K562 (cell line): ENCODE results near the gene C4orf50. TPM values are rescaled to one million over a fixed set of nuclear protein-coding genes. Genes with fewer than 3 reads are reported as not detected.

Source experiments
- ATAC-seq: fragments of 200-7000 bp; cut with Tn5 transposase; 3 replicates; pipeline ENCODE4 v1.9.1; 2020; ENCODE audit warnings: moderate library complexity
- BruUV-seq: library from RNA; stranded (reverse); fragments of 400-500 nt; replicated peaks from 2 replicates; lab custom pipeline; 2021; lab: Mats Ljungman, UMichigan
- CTCF ChIA-PET: fragments of 300-600 bp; formaldehyde crosslinking; extraction: SDS; loops from one replicate; lab custom pipeline; 2021; ENCODE audit warnings: low intra/inter-chr PET ratio; lab: Yijun Ruan, JAX
- POLR2A ChIA-PET: fragments of 300-600, 350-650 bp; sonication (Branson Sonifier 250); formaldehyde crosslinking; extraction: SDS; loops from one replicate; lab custom pipeline; 2021; ENCODE audit warnings: antibody characterized with exemption, inconsistent platforms; lab: Yijun Ruan, JAX
- DNase-seq, 4 experiments: peaks; one replicate each; pipeline versions ENCODE4 v3.0.0 to v3.0.0-alpha.2; 2011 to 2018; ENCODE audit warnings: low spot score in 3 of 4, mixed read lengths in 3 of 4; ENCODE audit errors: extremely low read depth in 1 of 4
- FAIRE-seq: peaks from 2 replicates; lab custom pipeline; 2011; peaks lifted over from hg19 to GRCh38; lab: Jason Lieb, UNC
- H2AFZ ChIP-seq: 2 replicates; pipeline ENCODE4 v1.6.0; 2011; ENCODE audit warnings: low read depth, low read length, control low read depth, inconsistent platforms
- H3K27ac ChIP-seq: fragments of 200-600 bp; 3 replicates; pipeline ENCODE4 v1.8.0; 2011; ENCODE audit warnings: low read depth, mild to moderate bottlenecking, control low read depth, inconsistent platforms, low read length, moderate library complexity, mixed read lengths; ENCODE audit errors: extremely low read depth
- H3K27me3 ChIP-seq, 2 experiments: fragments of 300-600 bp in 1 of 2; 2 replicates in 1 of 2; 3 replicates in 1 of 2; pipeline versions ENCODE4 v1.6.0 to v1.8.0; 2011; ENCODE audit warnings: inconsistent platforms in 2 of 2, low read length in 2 of 2, mild to moderate bottlenecking in 1 of 2, mixed read lengths in 1 of 2, moderate library complexity in 1 of 2; ENCODE audit not compliant: control insufficient read depth in 2 of 2, insufficient read depth in 2 of 2
- H3K36me3 ChIP-seq: fragments of 300-600 bp; 3 replicates; pipeline ENCODE4 v1.8.0; 2011; ENCODE audit warnings: mild to moderate bottlenecking, low read length, inconsistent platforms; ENCODE audit not compliant: control insufficient read depth, insufficient read depth
- H3K4me1 ChIP-seq, 2 experiments: fragments of 200-600 bp in 1 of 2; replicated peaks in 1 of 2; 2 replicates in 1 of 2; 3 replicates in 1 of 2; pipeline versions ENCODE4 v1.5.1 to v1.8.0; 2011; ENCODE audit warnings: inconsistent platforms in 2 of 2, low read length in 2 of 2, mild to moderate bottlenecking in 1 of 2, mixed read lengths in 1 of 2, moderate library complexity in 1 of 2; ENCODE audit not compliant: control insufficient read depth in 2 of 2, insufficient read depth in 2 of 2
- H3K4me2 ChIP-seq: 2 replicates; pipeline ENCODE4 v1.6.1; 2011; ENCODE audit warnings: low read length, control low read depth, inconsistent platforms, mixed read lengths; ENCODE audit not compliant: insufficient read depth
- H3K4me3 ChIP-seq: fragments of 200-600 bp; sonication (generic), shearing (Covaris generic); 2 replicates; pipeline ENCODE4 v1.5.1; 2016; ENCODE audit warnings: control low read depth, inconsistent platforms
- H3K79me2 ChIP-seq: fragments of 200-600 bp; 3 replicates; pipeline ENCODE4 v1.8.0; 2011; ENCODE audit warnings: low read length, inconsistent platforms; ENCODE audit not compliant: control insufficient read depth, insufficient read depth
- H3K9ac ChIP-seq, 2 experiments: 2 replicates each; pipeline versions ENCODE4 v1.6.0 to v1.6.1; 2011; ENCODE audit warnings: low read depth in 2 of 2, low read length in 2 of 2, control low read depth in 1 of 2, inconsistent platforms in 1 of 2, mild to moderate bottlenecking in 1 of 2, mixed read lengths in 1 of 2; ENCODE audit not compliant: insufficient read depth in 1 of 2
- H3K9me1 ChIP-seq: one replicate; pipeline ENCODE4 v1.6.0; 2011; ENCODE audit warnings: inconsistent platforms, mild to moderate bottlenecking, low read length, moderate library complexity; ENCODE audit not compliant: control insufficient read depth, insufficient read depth
- H3K9me3 ChIP-seq: replicated peaks from 2 replicates; pipeline ENCODE4 v1.5.1; 2011; ENCODE audit warnings: low read depth, low read length, inconsistent platforms; ENCODE audit not compliant: control insufficient read depth, insufficient read depth
- H4K20me1 ChIP-seq: replicated peaks from 2 replicates; pipeline ENCODE4 v1.6.1; 2011; ENCODE audit warnings: low read length, inconsistent platforms, mixed read lengths; ENCODE audit not compliant: control insufficient read depth, insufficient read depth
- AFF1 ChIP-seq, 2 experiments: fragments of 450-650 bp; IDR thresholded peaks; 2 replicates each; pipeline ENCODE4 v1.6.1; 2018; ENCODE audit warnings: mild to moderate bottlenecking in 2 of 2, low read depth in 1 of 2; ENCODE audit not compliant: partially characterized antibody in 2 of 2
- BCOR ChIP-seq: fragments of 450-650 bp; IDR thresholded peaks from 2 replicates; pipeline ENCODE4 v1.6.1; 2016
- DIDO1 ChIP-seq: fragments of 450-650 bp; IDR thresholded peaks from 2 replicates; pipeline ENCODE4 v1.6.1; 2016; ENCODE audit warnings: low read depth, missing biosample characterization, missing genetic modification characterization
- DLX4 ChIP-seq: fragments of 250-450 bp; sonication (Bioruptor Pico); IDR thresholded peaks from 2 replicates; pipeline ENCODE4 v1.6.1; 2021; ENCODE audit warnings: mild to moderate bottlenecking
- EWSR1 ChIP-seq: fragments of 450-650 bp; IDR thresholded peaks from 2 replicates; pipeline ENCODE4 v1.6.1; 2018; ENCODE audit warnings: borderline replicate concordance, mild to moderate bottlenecking, low read depth, moderate library complexity; ENCODE audit not compliant: partially characterized antibody
- HMGN3 ChIP-seq: IDR thresholded peaks from 2 replicates; pipeline ENCODE4 v1.6.1; 2011; ENCODE audit warnings: borderline replicate concordance, low read depth, mild to moderate bottlenecking, mixed read lengths, low read length; ENCODE audit not compliant: insufficient read length; ENCODE audit errors: extremely low read depth
- MAFK ChIP-seq: IDR thresholded peaks from 2 replicates; pipeline ENCODE4 v1.6.1; 2011; ENCODE audit warnings: low read length, improper control_type of control experiment
- POU5F1 ChIP-seq: fragments of 150-350 bp; IDR thresholded peaks from 2 replicates; pipeline ENCODE4 v1.6.1; 2014; ENCODE audit warnings: borderline replicate concordance, low read length, low read depth, mild to moderate bottlenecking; ENCODE audit not compliant: partially characterized antibody
- SAP30 ChIP-seq: fragments of 200-600 bp; sonication (generic); IDR thresholded peaks from 2 replicates; pipeline ENCODE4 v1.6.1; 2012; ENCODE audit warnings: borderline replicate concordance, low read depth, mild to moderate bottlenecking, moderate library complexity, low read length, control low read depth, inconsistent platforms; ENCODE audit not compliant: insufficient read depth, poor library complexity, severe bottlenecking
- SIX5 ChIP-seq, 2 experiments: IDR thresholded peaks; 2 replicates each; pipeline ENCODE4 v1.6.1; 2011; ENCODE audit warnings: low read length in 2 of 2, borderline replicate concordance in 1 of 2, low read depth in 1 of 2, mild to moderate bottlenecking in 1 of 2, moderate library complexity in 1 of 2; ENCODE audit not compliant: insufficient read depth in 1 of 2
- TCF7L2 ChIP-seq: fragments of 150-350 bp; IDR thresholded peaks from 2 replicates; pipeline ENCODE4 v1.6.1; 2016; ENCODE audit warnings: low read depth, mild to moderate bottlenecking, low read length, moderate library complexity
- TEAD1 ChIP-seq, 2 experiments: fragments of 450-650 bp in 1 of 2; sonication (generic) in 1 of 2; formaldehyde crosslinking; IDR thresholded peaks; 2 replicates each; pipeline versions ENCODE4 v1.4.0 to v1.8.0; 2020 to 2022; ENCODE audit warnings: mild to moderate bottlenecking in 2 of 2, missing genetic modification reagents in 1 of 2
- TFE3 ChIP-seq: fragments of 450-650 bp; formaldehyde crosslinking; IDR thresholded peaks from 2 replicates; pipeline ENCODE4 v1.4.0; 2020; ENCODE audit warnings: mild to moderate bottlenecking, mixed read lengths
- TRIM28 ChIP-seq: fragments of 450-650 bp; IDR thresholded peaks from 2 replicates; pipeline ENCODE4 v1.6.1; 2017
- ZNF12 ChIP-seq: sonication (generic); formaldehyde crosslinking; IDR thresholded peaks from 2 replicates; pipeline ENCODE4 v1.4.0; 2020; ENCODE audit warnings: mild to moderate bottlenecking, missing genetic modification reagents
- WGBS: fragments of 100-300 bp; shearing (Covaris generic); methylation state at CpG from one replicate; pipeline ENCODE4 v1.1.6; 2016; ENCODE audit warnings: low coverage, mixed read lengths; ENCODE audit not compliant: insufficient coverage; ENCODE audit errors: missing lambda C conversion rate; 5-methylcytosine and 5-hydroxymethylcytosine counted together
- in situ Hi-C: fragments of 300-500 bp; cut with MboI; formaldehyde crosslinking; loops from 4 replicates; pipeline ENCODE4 v1.15.0; 2018; ENCODE audit warnings: inconsistent platforms, mixed read lengths
- intact Hi-C: fragments of 100-400 bp; cut with micrococcal nuclease; formaldehyde crosslinking; loops from 2 replicates; pipeline ENCODE4 v1.14.2; 2022
- polyA plus RNA-seq, 8 experiments: library from polyadenylated mRNA; depleted of rRNA in 4 of 8; stranded (reverse) in 5 of 8; unstranded in 3 of 8; fragments of >200 nt; fragmentation: Nextera tagmentation in 2 of 8; fragmentation: Illumina TruSeq in 1 of 8; extraction: Ambion mirVana in 2 of 8; extraction: Trizol in 1 of 8; gene quantifications; 2 replicates each; pipeline versions ENCODE4 v1.2.1 to v1.2.3, GENCODE V29; 2011 to 2014; ENCODE audit warnings: inconsistent platforms in 1 of 8, missing spikeins in 1 of 8
- total RNA-seq, 7 experiments: library from RNA; depleted of rRNA in 6 of 7; stranded (reverse); fragments of >200 nt in 6 of 7; fragmentation: Illumina TruSeq in 2 of 7; extraction: Trizol in 2 of 7; gene quantifications; 2 replicates each; pipeline versions ENCODE4 v1.2.1 to v1.2.3, GENCODE V29; 2011 to 2021; ENCODE audit warnings: low replicate concordance in 1 of 7

C4orf50 gene
- total and polyA plus RNA-seq, 9 of the 15 experiments (the other 6 are each of a cell fraction or from before 2014, with no cell fraction given), result not detected

GRCh38 chr4:5967783-5968182 is 50.4 kb downstream of the C4orf50 start (continued):
- no peak for TF ChIP-seq TFE3
- no peak for TF ChIP-seq EWSR1
- no peak for TF ChIP-seq TRIM28
- TF ChIP-seq DIDO1 (tag), result no peak
- TF ChIP-seq MAFK, result no peak
- no peak for TF ChIP-seq SAP30
- TF ChIP-seq SIX5 (IDR thresholded peaks at IDR 0.05; ENCODE audit: borderline replicate concordance in 1 of 2, insufficient read depth in 1 of 2, low read depth in 1 of 2, low read length in 2 of 2), result no peak
- TF ChIP-seq, all 486 proteins: peak for 0

GRCh38 chr4:5965225-5965624 is 53.0 kb downstream of the C4orf50 start:
- H3K9ac ChIP-seq, result no peak overlapping the region
- H3K36me3 ChIP-seq, result no peaks in the 10 kb centered on the region
- ATAC-seq (no peak), FAIRE-seq (no peak), DNase-seq (no peak)
- no peaks in the 10 kb centered on the region for H3K79me2 ChIP-seq
- no peaks in the 10 kb centered on the region for H3K9me3 ChIP-seq
- ChIA-PET POLR2A (interaction anchor here (0.8 to 1.0 kb wide), 2 partner anchors 21 kb away, joined by 3 read pairs; no protein-coding TSS in a partner anchor), CTCF (no interaction called here)
- H4K20me1 ChIP-seq, result no peaks in the 10 kb centered on the region
- in situ Hi-C loops (no loop called here), intact Hi-C loops (no loop called here)
- H3K27ac ChIP-seq, result no peak overlapping the region
- no peak overlapping the region for H3K4me3 ChIP-seq
- no peaks in the 10 kb centered on the region for H3K9me1 ChIP-seq
- H3K4me1 ChIP-seq, result no peaks in the 10 kb centered on the region
- no peak overlapping the region for H2AFZ ChIP-seq
- no peak overlapping the region for H3K4me2 ChIP-seq
- 0% methylated on average over 8 of the region's 9 CpGs for WGBS
- H3K27me3 ChIP-seq, result peaks cover 0 to 39% of the 10 kb centered on the region in 2 experiments; a peak in 4 of 5 replicates
- BruUV-seq, result no TSS peak
- TF ChIP-seq ZNF12 (CRISPR knock-in tag) (no peak), TCF7L2 (no peak), HMGN3 (no peak), POU5F1 (no peak), BCOR (no peak), AFF1 (IDR thresholded peaks at IDR 0.05; ENCODE audit: low read depth in 1 of 2, partially characterized antibody in 2 of 2) (no peak), TEAD1 (CRISPR knock-in tag; IDR thresholded peaks at IDR 0.05) (no peak), DLX4 (CRISPR knock-in tag) (no peak)
